HG03280 (cell line): ENCODE measurements around the gene CTNNBIP1.

Experiments
- ATAC-seq: cut with Tn5 transposase; IDR thresholded peaks from one replicate; pipeline ENCODE4 v1.9.1; 2021; ENCODE audit warnings: mild to moderate bottlenecking, moderate library complexity; ENCODE audit not compliant: unreplicated experiment

The CTNNBIP1 gene

GRCh38 chr1:9858293-9859035, 51.6 kb downstream of the CTNNBIP1 start:
- no peak for ATAC-seq

GRCh38 chr1:9855186-9855585, 54.9 kb downstream of the CTNNBIP1 start:
- no peak for ATAC-seq

GRCh38 chr1:9853249-9853595, 56.8 kb downstream of the CTNNBIP1 start:
- ATAC-seq: no peak

- no peak for ATAC-seq
Observed at GRCh38 chr1:9852410-9853248, 57.4 kb downstream of the CTNNBIP1 start.

- ATAC-seq: no peak
Observed at GRCh38 chr1:9852004-9852403, 58.1 kb downstream of the CTNNBIP1 start.

GRCh38 chr1:9850442-9851162, 59.5 kb downstream of the CTNNBIP1 start:
- ATAC-seq: no peak

GRCh38 chr1:9849691-9850441, 60.2 kb downstream of the CTNNBIP1 start:
- no peak for ATAC-seq

GRCh38 chr1:9848022-9848421, 62.0 kb downstream of the CTNNBIP1 start:
- no peak for ATAC-seq

- no peak for ATAC-seq
Observed at GRCh38 chr1:9847269-9847668, 62.8 kb downstream of the CTNNBIP1 start.

- ATAC-seq: no peak
Observed at GRCh38 chr1:9846611-9847171, 63.4 kb downstream of the CTNNBIP1 start.

GRCh38 chr1:9845914-9846313, 64.2 kb downstream of the CTNNBIP1 start:
- no peak for ATAC-seq

- ATAC-seq: no peak
Observed at GRCh38 chr1:9844756-9845155, 65.3 kb downstream of the CTNNBIP1 start.

- no peak for ATAC-seq
Observed at GRCh38 chr1:9844106-9844505, 66.0 kb downstream of the CTNNBIP1 start.

GRCh38 chr1:9843576-9843945, 66.5 kb downstream of the CTNNBIP1 start:
- ATAC-seq: no peak

GRCh38 chr1:9842781-9843575, 67.1 kb downstream of the CTNNBIP1 start:
- no peak for ATAC-seq

GRCh38 chr1:9842073-9842711, 67.9 kb downstream of the CTNNBIP1 start:
- ATAC-seq: no peak

GRCh38 chr1:9841460-9841859, 68.6 kb downstream of the CTNNBIP1 start:
- no peak for ATAC-seq

- ATAC-seq: no peak
Observed at GRCh38 chr1:9840176-9840575, 69.9 kb downstream of the CTNNBIP1 start.

GRCh38 chr1:9838946-9839345, 71.1 kb downstream of the CTNNBIP1 start:
- ATAC-seq: no peak

GRCh38 chr1:9836632-9836960, 73.5 kb downstream of the CTNNBIP1 start:
- no peak for ATAC-seq
